ENCODE results near the gene PCDHGA11. TPM values are rescaled to one million over a fixed set of nuclear protein-coding genes. Genes with fewer than 3 reads are reported as not detected.

PCDHGA11 gene
- total RNA-seq, 1 experiment from 2014 or later: 1.4 TPM

GRCh38 chr5:141437221-141437620, 16.4 kb downstream of the PCDHGA11 start:
- DNase-seq: no peak
- H3K4me1 ChIP-seq: no peaks in the 10 kb centered on the region
- H3K36me3 ChIP-seq: no peaks in the 10 kb centered on the region
- H3K27ac ChIP-seq: no peak overlapping the region
- no peak overlapping the region for H3K4me3 ChIP-seq
- H3K27me3 ChIP-seq: no peaks in the 10 kb centered on the region
- H3K9me3 ChIP-seq (replicated peaks): no peaks in the 10 kb centered on the region

GRCh38 chr5:141439411-141440141, 18.7 kb downstream of the PCDHGA11 start:
- no peaks in the 10 kb centered on the region for H3K4me1 ChIP-seq
- 0 out of 2 replicates have a peak, but pooled peaks cover 2% of the 10 kb centered on the region for H3K9me3 ChIP-seq (replicated peaks)
- H3K4me3 ChIP-seq: no peak overlapping the region
- peak in 1 of 2 experiments; percentile 2 for DNase-seq
- no peaks in the 10 kb centered on the region for H3K27me3 ChIP-seq
- no peaks in the 10 kb centered on the region for H3K36me3 ChIP-seq
- no peak overlapping the region for H3K27ac ChIP-seq

- 0 out of 2 replicates have a peak, but pooled peaks cover 4% of the 10 kb centered on the region for H3K9me3 ChIP-seq (replicated peaks)
- H3K4me3 ChIP-seq: no peak overlapping the region
- no peaks in the 10 kb centered on the region for H3K27me3 ChIP-seq
- H3K27ac ChIP-seq: no peak overlapping the region
- DNase-seq: no peak
- no peaks in the 10 kb centered on the region for H3K36me3 ChIP-seq
- no peaks in the 10 kb centered on the region for H3K4me1 ChIP-seq
Observed at GRCh38 chr5:141440341-141440740, 19.5 kb downstream of the PCDHGA11 start.

GRCh38 chr5:141441571-141442170, 20.8 kb downstream of the PCDHGA11 start:
- H3K27ac ChIP-seq: no peak overlapping the region
- H3K4me3 ChIP-seq: no peak overlapping the region
- no peaks in the 10 kb centered on the region for H3K4me1 ChIP-seq
- no peaks in the 10 kb centered on the region for H3K27me3 ChIP-seq
- DNase-seq: no peak
- H3K36me3 ChIP-seq: no peaks in the 10 kb centered on the region
- 0 out of 2 replicates have a peak, but pooled peaks cover 4% of the 10 kb centered on the region for H3K9me3 ChIP-seq (replicated peaks)

- H3K36me3 ChIP-seq: no peaks in the 10 kb centered on the region
- H3K27ac ChIP-seq: no peak overlapping the region
- no peak overlapping the region for H3K4me3 ChIP-seq
- H3K27me3 ChIP-seq: no peaks in the 10 kb centered on the region
- DNase-seq: no peak
- no peaks in the 10 kb centered on the region for H3K9me3 ChIP-seq (replicated peaks)
- 0 out of 2 replicates have a peak, but pooled peaks cover 2% of the 10 kb centered on the region for H3K4me1 ChIP-seq
Observed at GRCh38 chr5:141465351-141465750, 44.5 kb downstream of the PCDHGA11 start.

Other genes starting within 250 kb of the PCDHGA11 start
- gene PCDHB7, start 248.4 kb upstream of the PCDHGA11 start, total RNA-seq (2014; rRNA removed; shearing (Covaris generic)): 1.1 and 1.3 TPM in 2 replicates
- 17.8 and 18.6 TPM in 2 replicates for gene PCDHB8, start 243.3 kb upstream of the PCDHGA11 start, total RNA-seq (2014; rRNA removed; shearing (Covaris generic))
- gene PCDHB16, start 238.7 kb upstream of the PCDHGA11 start, total RNA-seq (2014; rRNA removed; shearing (Covaris generic)): 5.6 and 6.8 TPM in 2 replicates
- 4.9 and 5.1 TPM in 2 replicates for gene PCDHB9, start 233.9 kb upstream of the PCDHGA11 start, total RNA-seq (2014; rRNA removed; shearing (Covaris generic))
- 9.7 and 9.8 TPM in 2 replicates for gene PCDHB10, start 228.7 kb upstream of the PCDHGA11 start, total RNA-seq (2014; rRNA removed; shearing (Covaris generic))
- 8.9 and 9.8 TPM in 2 replicates for gene PCDHB11, start 221.4 kb upstream of the PCDHGA11 start, total RNA-seq (2014; rRNA removed; shearing (Covaris generic))
- gene PCDHB12, start 212.3 kb upstream of the PCDHGA11 start, total RNA-seq (2014; rRNA removed; shearing (Covaris generic)): 4.5 and 4.7 TPM in 2 replicates
- gene PCDHB13, start 207.1 kb upstream of the PCDHGA11 start, total RNA-seq (2014; rRNA removed; shearing (Covaris generic)): 3.0 and 3.2 TPM in 2 replicates
- gene PCDHB14, start 197.7 kb upstream of the PCDHGA11 start, total RNA-seq (2014; rRNA removed; shearing (Covaris generic)): 10.9 and 11.2 TPM in 2 replicates
- gene PCDHB15, start 175.7 kb upstream of the PCDHGA11 start, total RNA-seq (2014; rRNA removed; shearing (Covaris generic)): 0.86 and 0.91 TPM in 2 replicates
- 0.08 TPM in 1 of 2 replicates, not detected in the other for gene SLC25A2, start 117.0 kb upstream of the PCDHGA11 start, total RNA-seq (2014; rRNA removed; shearing (Covaris generic))
- 115 and 130 TPM in 2 replicates for gene TAF7, start 100.3 kb upstream of the PCDHGA11 start, total RNA-seq (2014; rRNA removed; shearing (Covaris generic))
- gene PCDHGA1, start 90.5 kb upstream of the PCDHGA11 start, total RNA-seq (2014; rRNA removed; shearing (Covaris generic)): 3.5 and 3.6 TPM in 2 replicates
- gene PCDHGA2, start 82.3 kb upstream of the PCDHGA11 start, total RNA-seq (2014; rRNA removed; shearing (Covaris generic)): 0.71 and 1.0 TPM in 2 replicates
- 0.56 and 0.67 TPM in 2 replicates for gene PCDHGA3, start 77.2 kb upstream of the PCDHGA11 start, total RNA-seq (2014; rRNA removed; shearing (Covaris generic))
- gene PCDHGB1, start 71.0 kb upstream of the PCDHGA11 start, total RNA-seq (2014; rRNA removed; shearing (Covaris generic)): 21.1 and 23.4 TPM in 2 replicates
- 12.9 and 14.7 TPM in 2 replicates for gene PCDHGA4, start 66.0 kb upstream of the PCDHGA11 start, total RNA-seq (2014; rRNA removed; shearing (Covaris generic))
- 8.9 and 9.8 TPM in 2 replicates for gene PCDHGB2, start 61.1 kb upstream of the PCDHGA11 start, total RNA-seq (2014; rRNA removed; shearing (Covaris generic))
- 4.7 and 6.9 TPM in 2 replicates for gene PCDHGA5, start 56.9 kb upstream of the PCDHGA11 start, total RNA-seq (2014; rRNA removed; shearing (Covaris generic))
- 5.2 and 7.4 TPM in 2 replicates for gene PCDHGB3, start 50.8 kb upstream of the PCDHGA11 start, total RNA-seq (2014; rRNA removed; shearing (Covaris generic))
- gene PCDHGA6, start 47.2 kb upstream of the PCDHGA11 start, total RNA-seq (2014; rRNA removed; shearing (Covaris generic)): 4.9 and 5.8 TPM in 2 replicates
- gene PCDHGA7, start 38.3 kb upstream of the PCDHGA11 start, total RNA-seq (2014; rRNA removed; shearing (Covaris generic)): 3.6 and 4.7 TPM in 2 replicates
- 1.7 and 3.1 TPM in 2 replicates for gene PCDHGB4, start 33.4 kb upstream of the PCDHGA11 start, total RNA-seq (2014; rRNA removed; shearing (Covaris generic))
- 3.3 and 3.4 TPM in 2 replicates for gene PCDHGA8, start 28.4 kb upstream of the PCDHGA11 start, total RNA-seq (2014; rRNA removed; shearing (Covaris generic))
- 1.6 and 2.2 TPM in 2 replicates for gene PCDHGB5, start 23.1 kb upstream of the PCDHGA11 start, total RNA-seq (2014; rRNA removed; shearing (Covaris generic))
- 1.8 and 2.3 TPM in 2 replicates for gene PCDHGA9, start 18.3 kb upstream of the PCDHGA11 start, total RNA-seq (2014; rRNA removed; shearing (Covaris generic))
- 1.4 and 2.6 TPM in 2 replicates for gene PCDHGB6, start 13.0 kb upstream of the PCDHGA11 start, total RNA-seq (2014; rRNA removed; shearing (Covaris generic))
- gene PCDHGA10, start 8.1 kb upstream of the PCDHGA11 start, total RNA-seq (2014; rRNA removed; shearing (Covaris generic)): 1.3 and 1.6 TPM in 2 replicates
- gene PCDHGB7, start 3.4 kb upstream of the PCDHGA11 start, total RNA-seq (2014; rRNA removed; shearing (Covaris generic)): 0.91 and 1.8 TPM in 2 replicates
- gene PCDHGA12, start 9.5 kb downstream of the PCDHGA11 start, total RNA-seq (2014; rRNA removed; shearing (Covaris generic)): 1.2 and 1.4 TPM in 2 replicates
- gene PCDHGC3, start 54.9 kb downstream of the PCDHGA11 start, total RNA-seq (2014; rRNA removed; shearing (Covaris generic)): 105 and 109 TPM in 2 replicates
- gene PCDHGC4, start 64.0 kb downstream of the PCDHGA11 start, total RNA-seq (2014; rRNA removed; shearing (Covaris generic)): 3.4 and 3.6 TPM in 2 replicates
- 1.3 and 2.8 TPM in 2 replicates for gene PCDHGC5, start 68.0 kb downstream of the PCDHGA11 start, total RNA-seq (2014; rRNA removed; shearing (Covaris generic))
- gene DIAPH1, start 197.9 kb downstream of the PCDHGA11 start, total RNA-seq (2014; rRNA removed; shearing (Covaris generic)): 54.4 and 56.2 TPM in 2 replicates
- gene HDAC3, start 215.8 kb downstream of the PCDHGA11 start, total RNA-seq (2014; rRNA removed; shearing (Covaris generic)): 102 and 110 TPM in 2 replicates
- 1.7 and 2.1 TPM in 2 replicates for gene RELL2, start 215.9 kb downstream of the PCDHGA11 start, total RNA-seq (2014; rRNA removed; shearing (Covaris generic))
- 2.0 and 2.1 TPM in 2 replicates for gene FCHSD1, start 230.4 kb downstream of the PCDHGA11 start, total RNA-seq (2014; rRNA removed; shearing (Covaris generic))